PC-9 (cell line): ENCODE results near the gene PRICKLE2. TPM values are rescaled to one million over a fixed set of nuclear protein-coding genes. Genes with fewer than 3 reads are reported as not detected.
A peak's percentile ranks its signal among the peaks of the same experiment; 100 is the strongest.

ENCODE experiments used
- BruUV-seq: library from RNA; stranded (reverse); fragments of 400-500 nt; replicated peaks from 2 replicates; lab custom pipeline; 2021; lab: Mats Ljungman, UMichigan
- CTCF ChIA-PET: fragments of 300-600 bp; sonication (Branson Sonifier 250); formaldehyde crosslinking; loops from one replicate; lab custom pipeline; 2022; ENCODE audit warnings: antibody characterized with exemption; lab: Charles Lee
- POLR2A ChIA-PET: fragments of 300-600 bp; sonication (Branson Sonifier 250); formaldehyde crosslinking; loops from one replicate; lab custom pipeline; 2022; ENCODE audit warnings: antibody characterized with exemption; ENCODE audit not compliant: unreplicated experiment; lab: Charles Lee
- DNase-seq, 2 experiments: peaks; one replicate each; pipeline versions ENCODE4 v3.0.0 to v3.0.0-alpha.2; 2015 to 2022; ENCODE audit warnings: mixed read lengths in 1 of 2
- H2AFZ ChIP-seq: fragments of 200-600 bp; sonication (generic); 2 replicates; pipeline ENCODE4 v1.8.1; 2017; ENCODE audit warnings: antibody characterized with exemption
- H3F3A ChIP-seq: fragments of 200-600 bp; sonication (generic); 2 replicates; pipeline ENCODE4 v1.8.1; 2017; ENCODE audit warnings: antibody characterized with exemption, mild to moderate bottlenecking, low read depth; ENCODE audit not compliant: insufficient read depth
- H3K27ac ChIP-seq: fragments of 200-600 bp; sonication (generic); 2 replicates; pipeline ENCODE4 v1.6.1; 2016; ENCODE audit warnings: mixed run types
- H3K27me3 ChIP-seq: fragments of 200-600 bp; sonication (generic); 2 replicates; pipeline ENCODE4 v1.6.1; 2016; ENCODE audit warnings: low read depth, mixed run types; ENCODE audit not compliant: insufficient read depth
- H3K36me3 ChIP-seq: fragments of 200-600 bp; sonication (generic); 2 replicates; pipeline ENCODE4 v1.6.1; 2016; ENCODE audit warnings: low read depth, mixed run types
- H3K4me1 ChIP-seq: fragments of 200-600 bp; sonication (generic); replicated peaks from 2 replicates; pipeline ENCODE4 v1.6.1; 2016; ENCODE audit warnings: mixed run types; ENCODE audit not compliant: insufficient read depth
- H3K4me2 ChIP-seq: fragments of 200-600 bp; sonication (generic); 2 replicates; pipeline ENCODE4 v1.6.1; 2017; ENCODE audit warnings: mixed run types
- H3K4me3 ChIP-seq: fragments of 200-600 bp; sonication (generic); 2 replicates; pipeline ENCODE4 v1.6.1; 2016; ENCODE audit warnings: mixed run types
- H3K79me2 ChIP-seq: fragments of 200-600 bp; sonication (generic); 2 replicates; pipeline ENCODE4 v1.6.1; 2017; ENCODE audit warnings: low read depth, mixed run types
- H3K9me2 ChIP-seq: fragments of 200-600 bp; sonication (generic); 2 replicates; pipeline ENCODE4 v1.8.1; 2017; ENCODE audit warnings: mild to moderate bottlenecking; ENCODE audit not compliant: insufficient read depth
- H3K9me3 ChIP-seq: fragments of 200-600 bp; sonication (generic); 2 replicates; pipeline ENCODE4 v1.8.1; 2016; ENCODE audit warnings: low read depth; ENCODE audit not compliant: insufficient read depth
- H4K20me1 ChIP-seq: fragments of 200-600 bp; sonication (generic); 2 replicates; pipeline ENCODE4 v1.8.1; 2017; ENCODE audit not compliant: insufficient read depth
- CTCF ChIP-seq: fragments of 200-600 bp; sonication (generic); conservative IDR thresholded peaks from 2 replicates; pipeline ENCODE4 v1.6.1; 2017; ENCODE audit warnings: mixed run types, antibody characterized with exemption, mild to moderate bottlenecking, moderate library complexity
- EZH2 ChIP-seq: fragments of 200-600 bp; sonication (generic); IDR thresholded peaks from 2 replicates; pipeline ENCODE4 v1.8.0; 2017; ENCODE audit warnings: antibody characterized with exemption, low read depth
- intact Hi-C: fragments of 100-400 bp; cut with micrococcal nuclease; formaldehyde crosslinking; loops from one replicate; pipeline ENCODE4 v1.10.0; 2022; ENCODE audit not compliant: unreplicated experiment
- total RNA-seq: library from RNA; stranded (reverse); gene quantifications from 2 replicates; pipeline ENCODE4 v1.2.3, GENCODE V29; 2021

The PRICKLE2 gene
- total RNA-seq, 1 experiment from 2014 or later, result 7.9 TPM

GRCh38 chr3:64215103-64215502, 10.2 kb downstream of the PRICKLE2 start:
- Histone ChIP-seq H3K4me3 (no peak overlapping the region), H2AFZ (no peak overlapping the region), H3K4me2 (no peak overlapping the region), H3K4me1 (peaks cover 3% of the 10 kb centered on the region), H4K20me1 (no peaks in the 10 kb centered on the region), H3K9me3 (no peaks in the 10 kb centered on the region), H3F3A (no peaks in the 10 kb centered on the region), H3K27me3 (no peaks in the 10 kb centered on the region), H3K9me2 (no peaks in the 10 kb centered on the region), H3K36me3 (no peaks in the 10 kb centered on the region), H3K27ac (no peak overlapping the region), H3K79me2 (no peaks in the 10 kb centered on the region)
- DNase-seq, result no peak
- POLR2A ChIA-PET, result interaction anchor here (0.6 to 0.7 kb wide), 2 partner anchors 27 to 185 kb away, joined by 3 to 8 read pairs; no protein-coding TSS in a partner anchor
- CTCF ChIA-PET, result no interaction called here
- no TSS peak for BruUV-seq
- intact Hi-C loops, result loop anchor here (2.0 to 10.0 kb wide), 4 partner anchors 26 to 180 kb away; no protein-coding TSS in a partner anchor
- TF ChIP-seq EZH2, result no peak
- no peak for TF ChIP-seq CTCF

DNA sequence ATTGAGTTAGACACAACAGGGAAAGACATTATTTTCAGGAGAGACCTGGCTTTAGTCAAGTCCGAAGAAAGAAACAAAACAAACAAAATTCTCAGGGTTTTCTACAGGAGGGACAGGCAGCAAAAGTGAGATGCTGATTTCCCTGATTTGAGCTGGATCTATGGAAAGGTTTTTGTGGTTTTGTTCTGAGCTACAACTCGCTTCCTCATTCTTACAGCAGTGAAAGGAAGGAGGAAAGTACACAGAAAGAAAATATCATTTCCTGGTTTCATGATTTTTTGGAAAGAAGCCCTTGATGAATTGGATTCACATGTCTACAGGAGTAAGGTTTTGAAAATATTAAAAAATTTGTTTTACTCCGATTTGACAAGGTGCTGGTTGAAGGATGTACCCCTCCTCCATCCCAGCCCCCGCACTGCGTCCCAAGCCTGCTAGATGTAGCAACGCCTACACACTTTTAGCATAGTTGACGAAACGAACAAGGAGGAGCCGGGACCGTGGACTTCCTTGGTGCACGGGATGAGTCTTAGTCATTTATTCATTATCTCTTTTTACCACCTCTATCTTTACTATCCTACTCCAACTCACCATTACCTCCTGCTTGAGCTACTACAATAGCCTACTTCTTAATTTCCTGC, 10.8 kb downstream of the PRICKLE2 start:
- Histone ChIP-seq H3F3A (no peaks in the 10 kb centered on the region), H3K27me3 (no peaks in the 10 kb centered on the region), H3K36me3 (no peaks in the 10 kb centered on the region), H3K4me2 (no peak overlapping the region), H3K27ac (no peak overlapping the region), H3K9me3 (no peaks in the 10 kb centered on the region), H3K79me2 (no peaks in the 10 kb centered on the region), H4K20me1 (no peaks in the 10 kb centered on the region), H3K4me3 (no peak overlapping the region), H3K4me1 (peaks cover 9% of the 10 kb centered on the region), H2AFZ (no peak overlapping the region), H3K9me2 (no peaks in the 10 kb centered on the region)
- intact Hi-C loops, result loop anchor here (1.0 to 10.0 kb wide), 6 partner anchors 26 to 180 kb away; no protein-coding TSS in a partner anchor
- POLR2A ChIA-PET, result interaction anchor here (0.6 kb wide), 3 partner anchors 66 to 1102 kb away, joined by 3 to 15 read pairs (median 6); no protein-coding TSS in a partner anchor
- peak in 1 of 2 experiments; percentile 17 for DNase-seq
- CTCF ChIA-PET, result no interaction called here
- TSS peak; percentile 33 for BruUV-seq
- TF ChIP-seq CTCF (no peak), EZH2 (no peak)

- no peaks in the 10 kb centered on the region for H3F3A ChIP-seq
- TF ChIP-seq CTCF (no peak), EZH2 (no peak)
- H3K27me3 ChIP-seq, result no peaks in the 10 kb centered on the region
- no peaks in the 10 kb centered on the region for H3K36me3 ChIP-seq
- no peak overlapping the region for H3K27ac ChIP-seq
- no peaks in the 10 kb centered on the region for H3K9me2 ChIP-seq
- intact Hi-C loops, result loop anchor here (1.0 to 10.0 kb wide), 6 partner anchors 25 to 179 kb away; no protein-coding TSS in a partner anchor
- H2AFZ ChIP-seq, result no peak overlapping the region
- ChIA-PET CTCF (no interaction called here), POLR2A (interaction anchor here (0.6 to 0.7 kb wide), 3 partner anchors 66 to 1103 kb away, joined by 4 to 15 read pairs (median 6); no protein-coding TSS in a partner anchor)
- H3K4me1 ChIP-seq, result peaks cover 11% of the 10 kb centered on the region
- no peaks in the 10 kb centered on the region for H3K79me2 ChIP-seq
- H3K9me3 ChIP-seq, result no peaks in the 10 kb centered on the region
- no peaks in the 10 kb centered on the region for H4K20me1 ChIP-seq
- BruUV-seq, result no TSS peak
- DNase-seq, result peak in 1 of 2 experiments; percentile 67
- no peak overlapping the region for H3K4me2 ChIP-seq
- H3K4me3 ChIP-seq, result no peak overlapping the region
Measured at GRCh38 chr3:64213962-64214379, 11.3 kb downstream of the PRICKLE2 start.
